ENCODE results near the gene ZFP82.

Gene ZFP82

GRCh38 chr19:36418287-36419001 lies at the start of gene ZFP82:
TSS of gene ZFP82 (minus strand) at chr19:36418644. CDS start at chr19:36409789, 8,855 bp downstream.
- Histone ChIP-seq H3K36me3 (ENCODE audit: insufficient read depth, low read length) (peaks cover 13% of the 10 kb centered on the region; the same call in 1 of the 2 replicates), H3K9me3 (ENCODE audit: low read depth, low read length) (no peaks in the 10 kb centered on the region), H3K9ac (ENCODE audit: insufficient read length) (peak within 1 kb of the TSS; percentile 79), H3K27ac (peak within 1 kb of the TSS; percentile 50; the same call in 1 of the 2 replicates), H3K4me3 (peak within 1 kb of the TSS; percentile 82)
- no peak for DNase-seq (ENCODE audit: low read depth, low spot score)
- TF ChIP-seq POLR2AphosphoS5 (IDR thresholded peaks at IDR 0.05; ENCODE audit: borderline replicate concordance, low read depth, low read length) (peak; percentile 90), FOXP2 (optimal IDR thresholded peaks at IDR 0.05; ENCODE audit: control extremely low read depth, extremely low read length, insufficient read depth) (no peak)

DNA sequence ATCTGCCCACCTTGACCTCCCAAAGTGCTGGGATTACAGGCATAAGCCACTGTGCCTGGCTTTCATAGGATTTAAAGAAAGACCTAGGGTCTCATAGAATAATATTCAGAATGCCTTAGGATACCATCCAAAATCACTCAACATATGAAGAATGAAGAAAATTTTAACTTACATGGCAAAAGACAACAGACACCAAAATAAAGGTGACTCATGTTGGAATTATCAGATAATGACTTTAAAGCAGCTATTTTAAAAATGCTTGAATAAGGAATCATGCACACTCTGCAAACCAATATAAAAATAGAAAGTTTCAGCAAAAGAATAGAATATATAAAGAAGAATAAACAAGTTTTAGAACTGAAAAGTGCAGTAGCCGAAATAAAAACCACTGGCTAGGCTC lies 41.6 kb upstream of the ZFP82 start:
- DNase-seq (ENCODE audit: low read depth, low spot score) = no peak
- no peak for TF ChIP-seq POLR2AphosphoS5 (IDR thresholded peaks at IDR 0.05; ENCODE audit: borderline replicate concordance, low read depth, low read length)
- no peak for TF ChIP-seq FOXP2 (optimal IDR thresholded peaks at IDR 0.05; ENCODE audit: control extremely low read depth, extremely low read length, insufficient read depth)
- no peak for TF ChIP-seq EZH2 (IDR thresholded peaks at IDR 0.05)
- 0 out of 2 replicates have a peak, but pooled peaks cover 3% of the 10 kb centered on the region for H3K9me3 ChIP-seq (ENCODE audit: low read depth, low read length)

DNA sequence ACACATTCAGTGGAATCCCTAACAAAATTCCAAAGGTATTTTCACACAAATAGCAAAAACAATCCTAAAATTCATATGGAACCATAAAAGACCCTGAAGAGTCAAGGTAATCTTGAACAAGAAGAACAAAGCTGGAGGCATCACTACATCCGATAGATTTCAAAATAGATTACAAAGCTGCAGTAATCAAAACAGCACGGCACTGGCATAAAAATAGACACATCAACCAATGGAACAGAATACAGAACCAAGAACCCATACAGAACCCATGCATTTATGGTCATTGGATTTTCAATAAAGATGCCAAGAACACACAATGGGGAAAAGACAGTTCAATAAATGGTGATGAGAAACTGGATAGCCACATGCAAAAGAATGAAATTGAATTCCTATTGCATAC lies 38.4 kb upstream of the ZFP82 start:
- no peak overlapping the region for H3K4me3 ChIP-seq
- no peak overlapping the region for H3K9ac ChIP-seq (ENCODE audit: insufficient read length)
- peaks cover 6% of the 10 kb centered on the region; the same call in 1 of the 2 replicates for H3K9me3 ChIP-seq (ENCODE audit: low read depth, low read length)
- TF ChIP-seq FOXP2 (optimal IDR thresholded peaks at IDR 0.05; ENCODE audit: control extremely low read depth, extremely low read length, insufficient read depth) (no peak), POLR2AphosphoS5 (IDR thresholded peaks at IDR 0.05; ENCODE audit: borderline replicate concordance, low read depth, low read length) (no peak), EZH2 (IDR thresholded peaks at IDR 0.05) (no peak)
- peaks cover 8% of the 10 kb centered on the region for H3K36me3 ChIP-seq (ENCODE audit: insufficient read depth, low read length)
- DNase-seq (ENCODE audit: low read depth, low spot score) = no peak
- H3K27ac ChIP-seq = no peak overlapping the region

More for the DNA sequence above, 41.6 kb upstream of the ZFP82 start:
- H3K9ac ChIP-seq (ENCODE audit: insufficient read length) = no peak overlapping the region
- H3K27ac ChIP-seq = no peak overlapping the region
- H3K4me3 ChIP-seq = no peak overlapping the region
- peaks cover 7% of the 10 kb centered on the region for H3K36me3 ChIP-seq (ENCODE audit: insufficient read depth, low read length)

DNA sequence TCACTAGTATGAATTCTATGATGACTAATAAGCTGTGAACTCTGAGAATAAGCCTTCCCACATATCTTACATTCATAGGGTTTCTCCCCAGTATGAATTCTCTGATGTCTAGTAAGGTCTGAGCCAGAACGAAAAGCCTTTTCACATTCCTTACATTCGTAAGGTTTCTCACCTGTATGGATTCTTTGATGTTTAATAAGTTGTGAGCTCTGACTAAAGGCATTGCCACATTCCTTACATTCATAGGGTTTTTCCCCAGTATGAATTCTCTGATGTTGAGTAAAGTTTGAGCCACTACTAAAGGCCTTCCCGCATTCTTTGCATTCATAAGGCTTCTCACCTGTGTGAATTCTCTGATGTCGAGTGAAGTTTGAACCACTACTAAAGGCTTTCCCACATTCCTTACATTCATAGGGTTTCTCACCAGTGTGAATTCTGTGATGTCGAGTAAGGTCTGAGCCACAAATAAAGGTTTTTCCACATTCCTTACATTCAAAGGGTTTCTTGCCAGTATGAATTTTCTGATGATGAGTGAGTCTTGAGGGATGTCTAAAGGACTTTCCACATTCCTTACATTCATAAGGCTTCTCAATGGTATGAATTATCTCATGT lies 30.7 kb upstream of the ZFP82 start:
- H3K9me3 ChIP-seq (ENCODE audit: low read depth, low read length) = peaks cover 23% of the 10 kb centered on the region

DNA sequence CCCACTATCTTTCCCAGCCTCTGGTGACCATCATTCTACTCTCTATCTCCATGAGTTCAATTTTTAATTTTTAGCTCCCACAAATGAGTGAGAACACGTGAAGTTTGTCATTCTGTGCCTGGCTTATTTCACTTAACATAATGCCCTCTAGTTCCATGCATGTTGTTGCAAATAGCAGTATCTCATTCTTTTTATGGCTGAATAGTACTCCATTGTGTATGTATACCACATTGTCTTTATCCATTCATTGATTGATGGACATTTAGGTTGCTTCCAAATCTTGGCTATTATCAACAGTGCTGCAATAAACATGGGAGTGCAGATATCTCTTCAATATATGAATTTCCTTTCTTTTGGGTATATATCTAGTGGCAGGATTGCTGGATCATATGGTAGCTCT lies 22.9 kb upstream of the ZFP82 start:
- H3K9ac ChIP-seq (ENCODE audit: insufficient read length) = no peak overlapping the region
- no peak for DNase-seq (ENCODE audit: low read depth, low spot score)
- TF ChIP-seq EZH2 (IDR thresholded peaks at IDR 0.05) (no peak), FOXP2 (optimal IDR thresholded peaks at IDR 0.05; ENCODE audit: control extremely low read depth, extremely low read length, insufficient read depth) (no peak), POLR2AphosphoS5 (IDR thresholded peaks at IDR 0.05; ENCODE audit: borderline replicate concordance, low read depth, low read length) (no peak)
- no peak overlapping the region for H3K4me3 ChIP-seq
- H3K27ac ChIP-seq = no peak overlapping the region
- H3K36me3 ChIP-seq (ENCODE audit: insufficient read depth, low read length) = no peaks in the 10 kb centered on the region
- no peaks in the 10 kb centered on the region for H3K9me3 ChIP-seq (ENCODE audit: low read depth, low read length)

More for the DNA sequence above, 30.7 kb upstream of the ZFP82 start:
- Histone ChIP-seq H3K4me3 (no peak overlapping the region), H3K36me3 (ENCODE audit: insufficient read depth, low read length) (peaks cover 26% of the 10 kb centered on the region), H3K9ac (ENCODE audit: insufficient read length) (no peak overlapping the region), H3K27ac (no peak overlapping the region)
- TF ChIP-seq POLR2AphosphoS5 (IDR thresholded peaks at IDR 0.05; ENCODE audit: borderline replicate concordance, low read depth, low read length) (no peak), FOXP2 (optimal IDR thresholded peaks at IDR 0.05; ENCODE audit: control extremely low read depth, extremely low read length, insufficient read depth) (no peak), EZH2 (IDR thresholded peaks at IDR 0.05) (no peak)
- DNase-seq (ENCODE audit: low read depth, low spot score) = no peak

DNA sequence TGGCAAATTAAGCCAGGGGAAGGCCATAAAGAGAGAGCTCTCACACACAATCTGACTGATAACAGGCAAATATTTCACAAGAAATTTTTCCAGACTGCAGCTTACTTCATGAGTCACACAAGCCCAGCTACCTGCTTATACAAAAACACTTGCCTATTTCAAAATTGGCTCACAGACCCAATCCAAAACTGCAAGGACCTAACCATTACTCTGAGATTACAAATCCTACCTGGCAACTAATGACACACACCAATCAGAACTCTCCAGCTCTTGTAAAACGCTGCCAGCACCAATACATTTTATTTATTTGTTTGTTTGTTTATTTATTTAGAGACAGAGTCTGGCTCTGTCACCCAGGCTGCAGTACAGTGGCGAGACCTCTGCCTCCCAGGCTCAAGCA lies 18.1 kb upstream of the ZFP82 start:
- Histone ChIP-seq H3K27ac (no peak overlapping the region), H3K36me3 (ENCODE audit: insufficient read depth, low read length) (no peaks in the 10 kb centered on the region), H3K9me3 (ENCODE audit: low read depth, low read length) (no peaks in the 10 kb centered on the region), H3K4me3 (no peak overlapping the region), H3K9ac (ENCODE audit: insufficient read length) (no peak overlapping the region)
- no peak for DNase-seq (ENCODE audit: low read depth, low spot score)
- TF ChIP-seq EZH2 (IDR thresholded peaks at IDR 0.05) = no peak
- TF ChIP-seq FOXP2 (optimal IDR thresholded peaks at IDR 0.05; ENCODE audit: control extremely low read depth, extremely low read length, insufficient read depth) = no peak
- no peak for TF ChIP-seq POLR2AphosphoS5 (IDR thresholded peaks at IDR 0.05; ENCODE audit: borderline replicate concordance, low read depth, low read length)

DNA sequence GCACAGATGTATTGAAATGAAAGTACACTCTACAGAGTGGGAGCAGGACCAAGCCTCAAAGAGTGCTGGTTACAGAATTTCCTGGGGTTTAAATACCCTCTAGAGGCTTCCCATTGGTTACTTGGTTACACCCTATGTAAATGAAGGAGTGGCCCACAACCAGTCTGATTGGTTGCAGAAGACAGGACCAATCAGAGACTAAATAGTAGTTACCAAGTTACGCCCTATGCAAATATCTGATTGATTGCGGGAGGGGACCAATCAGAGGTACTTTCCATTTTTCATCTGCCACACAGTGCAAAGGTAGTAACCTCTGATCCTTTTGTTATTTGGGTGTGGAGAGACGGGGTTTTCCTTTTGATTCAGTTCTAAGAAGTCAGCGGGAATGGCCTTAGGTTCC lies 5.5 kb upstream of the ZFP82 start:
- no peaks in the 10 kb centered on the region for H3K9me3 ChIP-seq (ENCODE audit: low read depth, low read length)
- no peak overlapping the region for H3K27ac ChIP-seq
- no peak for TF ChIP-seq FOXP2 (optimal IDR thresholded peaks at IDR 0.05; ENCODE audit: control extremely low read depth, extremely low read length, insufficient read depth)
- TF ChIP-seq POLR2AphosphoS5 (IDR thresholded peaks at IDR 0.05; ENCODE audit: borderline replicate concordance, low read depth, low read length) = no peak
- TF ChIP-seq EZH2 (IDR thresholded peaks at IDR 0.05) = no peak
- H3K9ac ChIP-seq (ENCODE audit: insufficient read length) = no peak overlapping the region
- DNase-seq (ENCODE audit: low read depth, low spot score) = no peak
- no peaks in the 10 kb centered on the region for H3K36me3 ChIP-seq (ENCODE audit: insufficient read depth, low read length)
- H3K4me3 ChIP-seq = no peak overlapping the region

DNA sequence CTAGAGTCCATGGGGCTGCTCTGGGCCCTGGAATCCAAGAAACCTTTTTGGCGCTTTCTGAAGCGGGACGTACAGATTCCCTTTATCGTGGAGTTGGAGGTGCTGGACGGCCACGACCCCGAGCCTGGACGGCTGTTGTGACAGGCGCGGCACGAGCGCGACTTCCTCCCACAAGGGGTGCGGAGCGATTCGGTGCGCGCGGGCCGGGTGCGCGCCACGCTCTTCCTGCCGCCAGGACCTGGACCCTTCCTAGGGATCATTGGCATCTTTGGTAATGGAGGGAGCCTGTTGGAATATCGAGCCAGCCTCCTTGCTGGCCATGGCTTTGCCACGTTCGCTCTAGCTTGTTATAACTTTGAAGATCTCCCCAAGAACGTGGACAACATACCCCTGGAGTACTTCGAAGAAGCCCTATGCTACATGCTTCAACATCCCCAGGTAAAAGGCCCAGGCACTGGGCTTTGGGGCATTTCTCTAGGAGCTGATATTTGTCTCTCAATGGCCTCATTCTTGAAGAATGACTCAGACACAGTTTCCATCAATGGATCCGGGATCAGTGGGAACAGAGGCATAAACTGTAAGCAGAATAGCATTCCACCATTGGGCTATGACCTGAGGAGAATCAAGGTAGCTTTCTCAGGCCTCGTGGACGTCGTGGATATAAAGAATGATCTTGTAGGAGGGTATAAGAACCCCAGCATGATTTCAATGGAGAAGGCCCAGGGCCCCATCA lies 3.5 kb upstream of the ZFP82 start:
- no peak overlapping the region for H3K4me3 ChIP-seq
- H3K9me3 ChIP-seq (ENCODE audit: low read depth, low read length) = no peaks in the 10 kb centered on the region
- DNase-seq (ENCODE audit: low read depth, low spot score) = no peak
- no peak overlapping the region for H3K27ac ChIP-seq
- H3K36me3 ChIP-seq (ENCODE audit: insufficient read depth, low read length) = 0 out of 2 replicates have a peak, but pooled peaks cover 3% of the 10 kb centered on the region
- no peak overlapping the region for H3K9ac ChIP-seq (ENCODE audit: insufficient read length)
- TF ChIP-seq EZH2 (IDR thresholded peaks at IDR 0.05) (no peak), POLR2AphosphoS5 (IDR thresholded peaks at IDR 0.05; ENCODE audit: borderline replicate concordance, low read depth, low read length) (no peak), FOXP2 (optimal IDR thresholded peaks at IDR 0.05; ENCODE audit: control extremely low read depth, extremely low read length, insufficient read depth) (no peak)
